GM21825 (cell line): ENCODE results near the gene SLC30A2.
"Not testable (repeated sequence)": the region's sequence is repeated elsewhere in the genome, so short reads cannot be mapped to it uniquely, and the experiment has no call there.

Experiments used
- ATAC-seq: cut with Tn5 transposase; IDR thresholded peaks from one replicate; pipeline ENCODE4 v1.9.1; 2021; ENCODE audit warnings: mild to moderate bottlenecking, moderate library complexity; ENCODE audit not compliant: unreplicated experiment

The SLC30A2 gene, protein sequence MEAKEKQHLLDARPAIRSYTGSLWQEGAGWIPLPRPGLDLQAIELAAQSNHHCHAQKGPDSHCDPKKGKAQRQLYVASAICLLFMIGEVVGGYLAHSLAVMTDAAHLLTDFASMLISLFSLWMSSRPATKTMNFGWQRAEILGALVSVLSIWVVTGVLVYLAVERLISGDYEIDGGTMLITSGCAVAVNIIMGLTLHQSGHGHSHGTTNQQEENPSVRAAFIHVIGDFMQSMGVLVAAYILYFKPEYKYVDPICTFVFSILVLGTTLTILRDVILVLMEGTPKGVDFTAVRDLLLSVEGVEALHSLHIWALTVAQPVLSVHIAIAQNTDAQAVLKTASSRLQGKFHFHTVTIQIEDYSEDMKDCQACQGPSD

DNA sequence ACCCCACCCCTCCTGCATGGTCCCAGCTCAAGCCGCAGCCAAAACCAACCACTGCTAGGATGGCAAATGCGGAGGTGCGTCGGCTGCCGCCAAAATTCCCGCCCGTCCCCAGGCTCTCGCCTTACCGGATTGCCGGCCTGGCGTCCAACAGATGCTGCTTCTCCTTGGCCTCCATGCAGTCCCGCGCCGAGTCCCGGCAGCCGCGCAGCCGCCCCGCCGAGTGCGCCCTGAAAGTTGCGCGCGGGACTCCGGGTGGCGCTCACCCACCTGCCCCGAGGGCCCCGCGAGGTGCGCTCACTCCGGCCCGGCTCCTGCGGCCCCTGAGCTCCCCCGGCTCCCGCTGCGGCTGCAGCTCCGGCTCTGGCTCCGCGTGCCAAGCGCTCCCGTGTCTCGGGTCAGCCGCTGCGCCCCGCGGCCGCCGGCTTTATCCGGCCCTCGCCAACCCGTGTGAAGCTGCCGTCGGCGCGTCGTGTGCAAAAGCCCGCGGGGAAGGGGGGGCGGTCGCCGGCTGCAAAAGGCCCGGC, at the start of gene SLC30A2:
Gene SLC30A2 (minus strand): TSS at position 397 of the 524 bp plus-strand sequence. CDS start 222 bp downstream, at position 175.
- no peak for ATAC-seq

DNA sequence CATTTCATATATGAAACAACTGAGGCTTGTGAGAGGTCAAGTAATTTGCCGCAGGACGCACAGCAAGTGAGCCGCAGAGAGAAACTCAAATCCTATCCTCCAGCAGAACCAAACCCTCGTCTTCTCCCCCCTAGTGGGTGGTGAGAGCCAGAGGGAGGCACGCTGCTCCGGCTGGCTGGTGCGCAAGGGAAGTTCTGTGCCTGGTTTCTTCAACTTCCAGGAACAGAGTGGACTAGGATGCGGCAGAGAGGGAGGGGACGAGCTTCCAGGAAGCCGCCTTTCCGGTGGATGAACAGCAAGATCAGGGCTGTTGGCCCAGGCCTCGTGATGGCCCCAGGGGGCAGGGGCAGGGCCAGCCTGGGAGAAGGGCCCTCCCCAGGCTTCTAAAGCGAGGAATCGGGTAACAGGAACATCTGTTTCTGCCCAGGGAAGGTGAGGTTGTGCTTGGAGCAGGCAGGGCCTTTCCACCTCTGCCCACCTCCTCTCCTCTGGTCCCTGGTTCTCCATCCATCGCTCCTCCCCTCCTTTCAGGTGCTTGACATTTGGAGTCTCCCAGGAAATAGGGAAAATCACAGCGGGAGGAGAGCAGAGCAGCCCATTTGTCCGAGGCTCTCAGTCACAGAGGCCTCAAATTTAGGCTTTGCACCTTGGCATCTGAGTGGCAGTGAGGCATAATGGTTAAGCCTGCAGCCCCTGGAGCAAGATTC, 48.9 kb upstream of the SLC30A2 start:
- ATAC-seq: no peak

DNA sequence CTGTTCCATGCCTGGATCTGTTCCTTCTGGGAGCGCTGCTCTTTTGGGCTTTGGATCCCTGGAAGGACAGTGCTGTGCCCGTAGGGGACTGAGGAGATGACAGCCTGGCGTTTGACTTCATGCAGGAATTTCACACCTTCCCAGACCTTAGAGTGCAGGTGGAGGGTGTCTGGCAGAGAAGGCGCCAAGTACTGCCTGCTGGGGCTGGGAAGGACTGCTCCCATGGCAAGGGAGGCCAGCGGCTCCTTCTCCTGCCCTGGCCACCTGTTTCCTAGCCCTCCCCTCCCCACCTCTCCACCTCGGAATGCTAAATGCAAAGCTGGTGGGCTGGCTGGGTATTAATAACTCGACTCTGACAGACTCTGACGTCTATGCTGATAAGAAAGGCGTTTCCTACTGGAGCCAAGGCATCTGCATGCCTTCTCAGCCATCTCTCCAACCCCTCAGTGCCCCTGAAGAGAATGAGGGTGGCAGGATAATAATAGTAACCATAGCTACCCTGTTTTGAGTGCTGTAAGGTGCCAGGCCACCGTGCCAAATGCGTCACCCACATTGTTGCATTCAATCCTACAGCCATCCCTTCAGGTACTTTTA, 48.3 kb upstream of the SLC30A2 start:
- ATAC-seq: no peak

DNA sequence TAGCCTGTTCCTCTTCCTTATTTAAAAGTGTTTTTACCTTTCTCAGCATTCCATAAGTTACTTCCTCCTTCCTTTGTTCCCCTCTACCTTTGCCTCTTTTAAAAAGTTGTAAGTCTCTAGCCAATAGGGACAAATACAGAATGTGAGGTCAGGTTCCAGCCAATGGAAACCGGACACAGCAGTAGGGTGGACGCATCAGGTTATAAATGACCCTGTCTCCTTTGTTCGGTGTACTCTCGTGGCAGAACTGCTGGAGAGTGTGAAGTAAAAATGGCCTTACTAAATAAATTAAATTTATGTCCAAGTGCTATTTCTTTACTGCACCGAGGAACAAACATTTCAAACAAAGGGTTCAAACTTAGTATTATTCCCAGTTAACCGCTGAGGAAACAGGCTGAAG, 47.7 kb upstream of the SLC30A2 start:
- ATAC-seq: not testable (repeated sequence)

DNA sequence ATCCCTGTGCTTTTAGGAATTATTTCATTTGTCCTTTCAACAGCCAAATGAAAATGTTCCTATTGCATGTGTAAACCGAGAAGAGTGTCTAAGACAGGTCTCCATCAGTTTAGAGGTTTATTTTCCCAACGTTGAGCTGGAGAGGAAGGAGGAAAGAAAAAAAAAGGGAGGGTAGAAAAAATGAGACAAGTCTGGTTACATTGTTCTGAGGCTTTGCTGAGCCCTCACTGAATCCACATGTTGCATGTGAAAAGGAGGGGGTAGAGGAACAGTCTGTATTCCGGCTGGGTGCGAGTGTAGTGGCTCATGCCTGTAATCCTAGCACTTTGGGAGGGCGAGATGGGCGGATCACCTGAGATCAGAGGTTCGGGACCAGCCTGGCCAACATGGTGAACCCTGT, 46.5 kb upstream of the SLC30A2 start:
- no peak for ATAC-seq

DNA sequence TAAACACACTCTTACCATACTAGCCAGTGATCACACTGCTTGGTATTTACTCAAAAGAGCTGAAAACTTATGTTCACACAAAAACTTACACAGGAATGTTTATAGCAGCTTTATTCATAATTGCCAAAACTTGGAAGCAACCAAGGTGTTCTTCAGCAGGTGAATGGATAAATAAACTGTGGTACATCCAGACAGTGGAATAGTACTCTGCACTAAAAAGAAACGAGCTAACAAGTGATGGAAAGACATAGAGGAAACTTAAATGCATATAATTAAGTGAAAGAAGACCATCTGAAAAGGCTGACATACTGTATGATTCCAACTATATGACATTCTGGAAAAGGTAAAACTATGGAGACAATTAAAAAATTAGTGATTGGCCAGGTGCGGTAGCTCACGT, 45.0 kb upstream of the SLC30A2 start:
- no peak for ATAC-seq

DNA sequence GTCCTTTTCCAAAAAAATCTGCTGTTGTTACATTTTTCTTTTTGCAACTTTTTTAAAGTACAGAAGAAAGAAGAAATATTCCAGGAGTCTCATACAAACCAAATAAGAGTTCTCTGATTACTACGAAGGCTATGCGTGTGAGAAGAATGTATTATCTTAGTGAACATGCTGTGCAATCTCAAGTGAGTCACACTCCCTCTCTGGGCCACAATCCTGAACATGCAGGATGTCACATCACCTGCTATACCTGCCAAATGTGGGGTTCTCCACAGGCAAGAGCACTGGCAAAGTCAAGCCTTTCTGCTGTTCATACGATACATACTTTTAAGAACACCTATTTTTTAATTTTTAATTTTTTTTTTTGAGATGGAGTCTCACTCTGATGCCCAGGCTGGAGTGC, 43.2 kb upstream of the SLC30A2 start:
- no peak for ATAC-seq

DNA sequence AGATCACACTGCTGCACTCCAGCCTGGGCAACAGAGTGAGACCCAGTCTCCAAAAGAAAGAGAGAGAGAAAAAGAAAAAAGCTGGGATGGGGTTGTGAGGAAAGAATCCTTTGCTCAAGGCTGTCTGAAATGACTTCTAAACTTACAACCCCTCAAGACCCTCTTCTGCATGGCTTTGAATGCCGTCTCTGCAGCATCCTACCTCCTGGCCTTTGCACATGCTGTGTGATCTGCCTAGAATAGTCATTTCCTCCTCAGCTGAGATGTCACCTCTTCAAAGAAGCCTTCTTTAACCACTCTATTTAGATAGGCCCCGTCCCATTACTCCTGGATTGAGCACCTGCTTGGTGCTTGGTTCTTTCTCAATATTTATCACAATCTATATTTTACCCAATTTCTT, 38.9 kb upstream of the SLC30A2 start:
- no peak for ATAC-seq

DNA sequence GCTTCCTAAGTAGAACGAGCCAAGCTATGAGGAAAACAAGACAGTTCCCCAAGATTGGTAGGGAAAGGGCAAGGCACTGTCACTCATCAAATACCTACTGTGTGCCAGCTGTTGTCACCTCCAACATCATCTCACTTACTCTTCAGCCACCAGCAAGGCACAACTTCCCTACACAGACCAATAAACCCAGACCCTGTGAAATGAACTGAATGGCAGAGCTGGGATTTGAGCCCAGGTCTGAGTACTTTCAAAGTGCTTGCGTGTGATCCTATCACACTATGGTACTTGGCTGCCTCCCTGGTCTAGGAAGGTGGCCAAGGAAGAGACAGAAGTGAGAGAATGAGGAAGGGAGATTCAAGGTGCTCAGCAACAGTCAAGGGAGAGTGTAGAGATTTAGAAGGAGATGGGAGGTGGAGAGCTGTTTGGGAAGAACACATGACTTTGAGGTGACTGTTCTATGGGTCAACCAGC, 38.2 kb upstream of the SLC30A2 start:
- no peak for ATAC-seq

DNA sequence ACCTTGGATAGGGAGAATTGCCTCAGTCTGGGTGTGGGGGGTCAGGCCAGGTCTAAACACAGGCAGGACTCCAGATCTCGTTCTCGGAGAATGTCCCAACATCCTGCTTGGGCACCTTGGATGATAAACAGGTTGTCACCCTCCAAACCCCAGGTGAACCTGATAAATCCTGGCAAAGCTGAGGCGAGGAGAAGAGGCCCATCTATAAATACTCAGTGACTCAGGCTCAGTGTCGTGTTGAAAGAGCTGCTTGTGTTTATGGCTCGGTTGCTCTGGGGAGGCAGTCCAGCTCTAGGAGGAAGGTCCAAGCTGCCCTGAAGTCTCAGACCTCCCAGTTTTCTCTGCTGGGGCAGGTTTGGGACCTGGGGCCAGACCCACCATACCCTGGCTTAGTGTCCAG, 37.3 kb upstream of the SLC30A2 start:
- no peak for ATAC-seq

DNA sequence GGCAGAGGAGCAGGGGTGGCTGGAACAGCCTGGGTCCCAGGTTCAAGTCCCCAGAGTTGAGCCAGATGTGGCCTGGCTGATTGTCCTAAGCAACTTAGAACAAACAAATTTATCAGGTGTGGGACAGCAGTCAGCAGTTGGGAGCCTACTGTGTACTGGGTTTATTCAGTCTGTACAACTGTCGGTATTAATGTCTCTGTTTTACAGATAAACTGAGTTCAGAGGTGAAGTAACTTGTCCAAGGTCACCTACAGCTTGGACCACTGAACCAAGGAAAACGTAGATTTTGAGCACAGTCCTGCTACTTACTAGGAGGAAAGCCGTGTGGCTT, 36.1 kb upstream of the SLC30A2 start:
- no peak for ATAC-seq

DNA sequence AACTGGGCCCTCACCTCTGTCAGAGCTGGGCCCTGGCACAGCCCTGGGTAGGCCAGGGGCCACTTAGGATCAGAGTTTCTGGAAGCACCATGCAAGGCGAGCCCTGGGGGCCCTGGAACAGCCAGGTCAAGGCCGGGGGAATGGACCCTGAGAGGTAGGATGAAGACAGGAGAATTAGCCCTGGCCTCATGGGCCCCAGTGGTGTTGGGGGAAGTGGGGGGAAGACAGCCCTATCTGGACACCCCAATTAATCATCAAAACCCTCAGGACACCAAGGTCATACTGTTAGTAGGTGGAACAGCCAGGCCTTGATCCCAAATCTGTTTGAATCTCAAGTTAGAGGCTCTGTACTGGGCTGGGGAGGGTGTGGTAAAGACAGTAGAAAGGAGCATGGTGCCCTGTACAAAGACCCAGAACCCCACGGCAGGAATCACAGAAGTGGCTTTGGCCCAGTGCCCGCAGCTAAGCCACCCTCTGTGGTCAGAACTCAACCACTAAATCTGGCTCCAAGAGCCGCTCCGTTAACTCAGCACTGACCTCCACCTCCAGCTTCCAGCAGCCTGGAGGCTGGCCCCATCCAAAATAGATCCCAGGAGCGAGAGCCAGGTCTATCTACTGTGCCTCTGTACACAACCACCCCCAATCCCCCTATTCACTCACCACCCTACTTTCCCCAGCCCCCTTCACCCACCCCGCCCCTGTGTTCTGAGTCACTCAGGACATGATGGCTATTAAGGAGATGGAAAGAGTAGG, 35.5 kb upstream of the SLC30A2 start:
- no peak for ATAC-seq

DNA sequence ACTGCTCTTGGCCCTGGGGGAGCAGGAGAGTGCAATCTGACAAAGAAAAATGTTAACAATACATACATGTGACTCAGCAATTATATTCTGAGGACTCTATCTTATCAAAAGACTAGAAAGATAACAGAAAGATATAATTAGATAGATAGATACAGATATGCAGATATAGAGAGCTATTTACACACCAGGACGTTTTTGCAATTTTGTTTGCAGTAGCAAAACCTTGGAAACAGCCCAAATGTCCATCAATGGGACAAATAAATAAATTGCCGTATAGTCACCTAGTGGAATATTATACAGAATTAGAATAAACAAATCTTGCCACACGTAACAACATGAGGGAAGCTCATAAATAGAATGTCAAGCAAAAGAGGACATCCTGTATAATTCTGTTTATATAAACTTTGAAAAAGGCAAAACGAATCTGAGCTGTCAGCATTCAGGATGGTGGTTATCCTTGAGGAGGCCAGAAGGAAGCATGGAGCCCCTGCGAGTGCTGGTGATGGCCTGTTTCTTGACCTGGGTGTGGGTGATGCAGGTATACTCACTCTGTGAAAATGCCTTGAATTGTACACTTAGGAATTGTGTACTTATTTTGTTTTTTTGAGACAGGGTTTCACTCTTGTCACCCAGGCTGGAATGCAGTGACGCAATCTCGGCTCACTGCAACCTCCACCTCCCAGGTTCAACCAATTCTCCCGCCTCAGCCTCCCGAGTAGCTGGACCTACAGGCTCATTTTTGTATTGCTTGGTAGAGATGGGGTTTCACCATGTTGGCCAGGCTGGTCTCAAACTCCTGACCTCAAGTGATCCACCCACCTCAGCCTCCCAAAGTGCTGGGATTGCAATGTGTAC, 34.3 kb upstream of the SLC30A2 start:
- ATAC-seq: no peak

DNA sequence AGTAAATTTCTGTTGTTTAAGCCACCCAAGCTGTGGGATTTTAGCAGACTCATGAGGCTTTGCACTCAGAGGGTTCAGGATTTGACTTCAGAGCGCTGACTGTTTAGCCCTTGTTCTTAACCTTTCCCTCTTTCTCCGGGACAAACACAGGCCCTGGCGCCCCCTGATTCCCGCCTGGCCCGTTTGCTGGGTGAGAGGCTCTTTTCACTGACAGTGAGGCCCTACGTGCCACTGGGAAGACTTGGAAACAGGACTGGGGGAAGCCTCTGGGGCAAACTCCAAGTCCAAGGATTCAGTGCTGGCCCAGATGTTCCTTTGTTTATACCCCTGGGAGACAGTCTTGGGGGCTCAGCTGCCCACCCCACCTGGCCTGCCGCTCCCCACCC, 33.3 kb upstream of the SLC30A2 start:
- no peak for ATAC-seq

DNA sequence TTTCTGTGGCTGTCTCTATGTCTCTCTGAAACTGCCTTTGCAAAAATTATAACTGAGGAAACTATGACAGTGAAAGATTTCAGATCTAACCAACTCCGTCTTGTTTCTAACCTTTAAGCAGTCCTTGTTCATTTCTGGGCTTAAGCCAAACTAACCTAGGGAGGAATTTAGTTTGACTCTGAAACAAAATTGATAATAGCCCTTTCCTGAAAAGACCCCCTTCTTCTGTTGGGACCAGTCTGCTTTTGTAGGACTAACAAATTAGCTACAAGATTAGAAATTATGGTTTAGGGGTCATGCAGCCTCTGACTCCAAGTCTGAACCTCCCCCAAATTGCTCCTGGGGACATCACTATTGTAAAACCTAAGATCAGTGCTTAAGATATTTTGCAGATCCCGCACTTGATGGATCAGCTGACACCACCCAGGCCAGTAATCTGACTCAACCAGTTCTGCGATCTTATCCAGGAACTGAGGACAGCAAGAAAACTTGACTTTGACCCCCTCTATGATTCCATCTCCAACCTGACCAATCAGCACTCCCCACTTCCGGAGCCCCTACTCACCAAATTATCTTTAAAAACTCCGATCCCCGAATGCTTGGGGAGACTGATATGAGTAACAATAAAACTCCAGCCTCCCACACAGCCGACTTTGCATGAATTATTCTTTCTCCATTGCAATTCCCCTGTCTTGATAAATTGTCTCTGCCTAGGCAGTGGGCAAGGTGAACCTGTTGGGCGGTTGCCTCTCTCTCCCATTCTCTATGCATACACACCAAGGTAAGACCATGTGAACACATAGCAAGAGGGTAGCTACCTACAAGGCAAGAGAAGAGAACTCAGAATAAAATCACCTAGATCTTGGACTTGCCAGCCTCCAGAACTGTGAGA, 32.6 kb upstream of the SLC30A2 start:
- ATAC-seq: no peak

DNA sequence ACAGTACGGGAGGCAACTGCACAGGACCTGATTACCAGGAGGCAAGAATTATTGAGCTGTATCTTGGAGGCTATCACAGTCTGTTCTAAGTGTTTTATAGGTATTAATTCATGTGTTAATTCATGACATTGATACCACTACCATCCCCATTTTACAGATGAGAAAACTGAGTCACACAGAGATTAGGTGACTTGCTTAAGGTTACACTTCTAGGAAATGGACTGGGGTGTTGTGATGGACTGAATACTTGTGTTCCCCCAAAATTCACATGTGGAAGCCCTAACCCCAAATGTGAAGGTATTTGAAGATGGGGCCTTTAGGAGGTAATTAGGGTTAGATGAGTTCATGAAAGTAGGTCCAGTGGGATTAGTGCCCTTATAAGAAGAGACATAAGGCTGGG, 31.6 kb upstream of the SLC30A2 start:
- no peak for ATAC-seq

DNA sequence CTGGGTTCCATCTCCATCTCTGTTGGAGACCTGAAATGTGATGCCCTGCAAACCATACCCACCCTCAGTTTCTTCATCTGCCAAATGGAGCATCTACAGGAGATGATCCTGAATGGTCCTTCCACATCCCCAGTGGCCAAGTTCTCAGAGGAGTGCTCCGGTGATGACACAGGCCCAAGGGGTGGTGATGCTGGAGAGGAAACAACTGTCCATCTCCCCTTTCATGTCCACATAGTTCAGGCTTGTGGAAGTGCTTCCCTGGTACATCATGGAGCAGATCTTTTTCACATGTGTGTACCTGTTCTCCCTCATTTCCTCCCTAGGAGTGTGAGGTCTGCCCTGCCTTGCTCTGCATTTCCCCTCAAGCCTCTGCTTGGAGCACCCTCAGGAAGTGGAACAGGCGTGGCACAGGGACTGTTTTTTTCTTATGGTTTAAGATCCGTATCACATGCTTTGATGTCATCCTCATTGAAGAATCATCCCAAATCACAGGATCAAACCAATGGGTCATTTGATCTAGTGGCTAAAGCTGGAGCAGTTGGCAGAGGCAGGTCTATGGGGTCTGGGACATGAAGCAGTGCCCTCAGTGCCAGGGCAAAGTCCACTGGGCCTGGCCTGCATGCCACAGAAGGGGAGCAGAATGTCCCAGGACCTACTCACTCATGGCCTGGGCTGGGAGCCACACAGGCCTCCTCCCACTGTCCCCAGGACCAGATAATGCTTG, 29.7 kb upstream of the SLC30A2 start:
- no peak for ATAC-seq

DNA sequence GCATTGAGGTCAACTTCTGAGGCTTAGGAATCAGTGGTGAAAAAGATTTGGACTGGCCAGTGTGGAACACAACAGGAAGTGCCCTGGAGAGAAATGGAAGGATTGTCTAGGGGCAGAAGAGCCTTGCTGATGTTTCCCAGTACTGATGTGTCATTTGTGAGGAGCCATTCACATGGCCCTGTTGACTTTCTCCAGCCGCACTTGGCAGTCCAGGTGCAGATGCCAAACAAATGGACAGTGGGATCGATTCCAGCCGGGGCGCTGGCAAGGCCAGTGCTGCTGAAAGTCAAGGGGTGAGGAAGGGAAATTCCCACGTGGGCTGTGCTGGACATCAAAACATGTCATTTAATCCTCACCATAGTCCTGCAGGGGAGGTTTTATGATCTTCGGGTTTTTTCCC, 26.4 kb upstream of the SLC30A2 start:
- no peak for ATAC-seq

DNA sequence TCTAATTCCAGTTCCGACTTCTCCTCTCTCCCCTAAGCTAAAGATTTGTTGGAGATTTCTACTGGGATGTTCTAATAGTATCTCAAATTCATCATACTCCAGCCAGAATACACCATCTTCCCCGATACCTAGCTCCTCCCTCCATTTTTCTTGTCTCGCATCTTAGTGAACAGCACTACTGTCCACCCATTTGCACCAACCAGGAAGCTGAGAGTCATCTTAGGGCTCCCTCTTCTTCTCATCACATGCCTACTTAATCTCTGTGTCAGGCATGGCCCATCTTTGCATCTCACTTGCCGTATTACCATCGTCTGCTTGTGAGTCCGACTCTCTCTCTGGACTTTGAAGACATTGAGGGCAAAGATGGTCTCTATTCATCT, 25.0 kb upstream of the SLC30A2 start:
- no peak for ATAC-seq
